GM12878 (cell line): Measurements from ENCODE around the gene PSIP1. TPM values are rescaled to one million over a fixed set of nuclear protein-coding genes. Genes with fewer than 3 reads are reported as not detected.

Experiments
- ATAC-seq: fragments of 200-7000 bp; cut with Tn5 transposase; 3 replicates; pipeline ENCODE4 v1.9.1; 2020; ENCODE audit warnings: mild to moderate bottlenecking, moderate library complexity
- BruUV-seq: library from RNA; stranded (reverse); fragments of 400-500 nt; replicated peaks from 2 replicates; lab custom pipeline; 2021; lab: Mats Ljungman, UMichigan
- CTCF ChIA-PET: fragments of 300-600 bp; sonication (Branson Sonifier 250); formaldehyde crosslinking; extraction: SDS; loops from one replicate; lab custom pipeline; 2021; ENCODE audit warnings: inconsistent platforms; lab: Yijun Ruan, JAX
- POLR2A ChIA-PET: fragments of 350-600 bp; formaldehyde crosslinking; extraction: SDS; loops from one replicate; lab custom pipeline; 2021; ENCODE audit warnings: inconsistent platforms; lab: Charles Lee
- RAD21 ChIA-PET: fragments of 300-600 bp; sonication (Branson Sonifier 250); formaldehyde crosslinking; loops from one replicate; lab custom pipeline; 2023; ENCODE audit warnings: antibody characterized with exemption; ENCODE audit not compliant: unreplicated experiment; lab: Charles Lee
- SMC1A ChIA-PET: fragments of 300-600 bp; sonication (Branson Sonifier 250); formaldehyde crosslinking; loops from one replicate; lab custom pipeline; 2023; ENCODE audit not compliant: unreplicated experiment, uncharacterized antibody; lab: Charles Lee
- DNase-seq: peaks from one replicate; pipeline ENCODE4 v3.0.0-alpha.2; 2011; ENCODE audit warnings: low read depth, low spot score
- FAIRE-seq: peaks from 3 replicates; lab custom pipeline; 2011; peaks lifted over from hg19 to GRCh38; lab: Jason Lieb, UNC
- H2AFZ ChIP-seq: 2 replicates; pipeline ENCODE4 v1.6.0; 2011; ENCODE audit warnings: low read depth, low read length, control low read depth; ENCODE audit not compliant: control insufficient read depth
- H3K27ac ChIP-seq: 2 replicates; pipeline ENCODE4 v1.5.1; 2011; ENCODE audit warnings: control low read depth; ENCODE audit not compliant: control insufficient read depth, insufficient read depth
- H3K27me3 ChIP-seq, 2 experiments: replicated peaks in 1 of 2; 2 replicates each; pipeline versions ENCODE4 v1.6.0 to v1.6.1; 2011; ENCODE audit warnings: low read length in 1 of 2; ENCODE audit not compliant: control insufficient read depth in 2 of 2, insufficient read depth in 2 of 2
- H3K36me3 ChIP-seq, 2 experiments: 2 replicates each; pipeline ENCODE4 v1.5.1; 2011; ENCODE audit warnings: low read length in 1 of 2; ENCODE audit not compliant: control insufficient read depth in 2 of 2, insufficient read depth in 2 of 2
- H3K4me1 ChIP-seq: 2 replicates; pipeline ENCODE4 v1.6.1; 2011; ENCODE audit warnings: mild to moderate bottlenecking, low read length, moderate library complexity, mixed read lengths; ENCODE audit not compliant: control insufficient read depth, insufficient read depth
- H3K4me2 ChIP-seq: 2 replicates; pipeline ENCODE4 v1.6.0; 2011; ENCODE audit warnings: control low read depth; ENCODE audit not compliant: control insufficient read depth, insufficient read depth
- H3K4me3 ChIP-seq: fragments of 200-600 bp; sonication (generic); 2 replicates; pipeline ENCODE4 v1.5.1; 2016
- H3K79me2 ChIP-seq: 2 replicates; pipeline ENCODE4 v1.6.0; 2011; ENCODE audit warnings: low read length; ENCODE audit not compliant: control insufficient read depth, insufficient read depth
- H3K9ac ChIP-seq: 2 replicates; pipeline ENCODE4 v1.8.0; 2011; ENCODE audit warnings: low read length, control low read depth, mixed read lengths; ENCODE audit not compliant: control insufficient read depth, insufficient read depth
- H3K9me3 ChIP-seq: replicated peaks from 3 replicates; pipeline ENCODE4 v1.5.1; 2011; ENCODE audit warnings: mild to moderate bottlenecking, low read length; ENCODE audit not compliant: control insufficient read depth, insufficient read depth
- H4K20me1 ChIP-seq: 2 replicates; pipeline ENCODE4 v1.6.0; 2011; ENCODE audit not compliant: control insufficient read depth, insufficient read depth
- ATF7 ChIP-seq: fragments of 450-650 bp; IDR thresholded peaks from 2 replicates; pipeline ENCODE4 v1.6.1; 2016; ENCODE audit warnings: low read depth, mild to moderate bottlenecking
- CREB1 ChIP-seq: IDR thresholded peaks from 2 replicates; pipeline ENCODE4 v1.6.1; 2012; ENCODE audit warnings: low read depth, mild to moderate bottlenecking, inconsistent platforms
- HCFC1 ChIP-seq: fragments of 150-350 bp; IDR thresholded peaks from 2 replicates; pipeline ENCODE4 v1.6.1; 2014; ENCODE audit warnings: low read length
- IKZF2 ChIP-seq, 2 experiments: fragments of 450-650 bp; IDR thresholded peaks; 2 replicates each; pipeline ENCODE4 v1.6.1; 2017; ENCODE audit warnings: mild to moderate bottlenecking in 2 of 2, moderate library complexity in 2 of 2
- NFYB ChIP-seq: IDR thresholded peaks from 2 replicates; pipeline ENCODE4 v1.6.1; 2011; ENCODE audit warnings: low read depth, mild to moderate bottlenecking, low read length, improper control_type of control experiment, moderate library complexity; ENCODE audit not compliant: insufficient read depth
- RAD51 ChIP-seq: fragments of 450-650 bp; IDR thresholded peaks from 2 replicates; pipeline ENCODE4 v1.6.1; 2016; ENCODE audit warnings: moderate library complexity, mild to moderate bottlenecking, inconsistent platforms
- RELA ChIP-seq: fragments of 450-650 bp; IDR thresholded peaks from 2 replicates; pipeline ENCODE4 v1.8.0; 2014; ENCODE audit warnings: borderline replicate concordance; ENCODE audit not compliant: partially characterized antibody
- SPI1 ChIP-seq: IDR thresholded peaks from 2 replicates; pipeline ENCODE4 v1.6.1; 2011; ENCODE audit warnings: low read depth, mild to moderate bottlenecking, low read length, moderate library complexity, borderline replicate concordance; ENCODE audit not compliant: insufficient read depth
- STAT3 ChIP-seq: IDR thresholded peaks from 2 replicates; pipeline ENCODE4 v1.6.1; 2011; ENCODE audit warnings: low read depth, low read length, improper control_type of control experiment
- TCF3 ChIP-seq: IDR thresholded peaks from 2 replicates; pipeline ENCODE4 v1.6.1; 2012; ENCODE audit warnings: low read depth, mild to moderate bottlenecking, low read length, borderline replicate concordance; ENCODE audit not compliant: insufficient read depth
- WRNIP1 ChIP-seq: IDR thresholded peaks from 2 replicates; pipeline ENCODE4 v1.6.1; 2011; ENCODE audit warnings: low read depth, low read length, improper control_type of control experiment, borderline replicate concordance
- ZNF384 ChIP-seq: IDR thresholded peaks from 2 replicates; pipeline ENCODE4 v1.6.1; 2012; ENCODE audit warnings: low read depth, mild to moderate bottlenecking, low read length, improper control_type of control experiment, borderline replicate concordance
- WGBS: methylation state at CpG from one replicate; pipeline ENCODE4 v1.1.6; 2016; ENCODE audit warnings: low lambda C conversion rate; ENCODE audit not compliant: insufficient replicate concordance, insufficient coverage; ENCODE audit errors: missing lambda C conversion rate; 5-methylcytosine and 5-hydroxymethylcytosine counted together
- in situ Hi-C: fragments of 300-500 bp; cut with MboI; formaldehyde crosslinking; loops from 9 replicates; pipeline ENCODE4 v1.14.3; 2018; ENCODE audit warnings: mixed read lengths
- intact Hi-C: fragments of 100-400 bp; cut with micrococcal nuclease; formaldehyde crosslinking; loops from one replicate; pipeline ENCODE4 v1.14.2; 2022; ENCODE audit not compliant: unreplicated experiment
- polyA plus RNA-seq, 11 experiments: library from polyadenylated mRNA; depleted of rRNA in 4 of 11; unstranded in 6 of 11; stranded (reverse) in 5 of 11; fragments of >200 nt; fragmentation: Nextera tagmentation in 4 of 11; fragmentation: Illumina TruSeq in 1 of 11; extraction: Ambion mirVana in 4 of 11; extraction: Trizol in 1 of 11; gene quantifications; 1 replicate in 1 of 11; 2 replicates in 10 of 11; pipeline versions ENCODE4 v1.2.1 to v1.2.3, GENCODE V29; 2011 to 2016; ENCODE audit warnings: inconsistent platforms in 2 of 11, missing spikeins in 2 of 11, low read depth in 1 of 11
- total RNA-seq, 4 experiments: library from RNA; depleted of rRNA in 3 of 4; stranded (reverse); fragments of >200 nt in 3 of 4; fragmentation: Illumina TruSeq in 1 of 4; extraction: Trizol in 1 of 4; gene quantifications; 2 replicates each; pipeline versions ENCODE4 v1.2.1 to v1.2.3, GENCODE V29; 2013 to 2021
- TF ChIP-seq, protein P1 (sequence below): IDR thresholded peaks from 2 replicates; pipeline ENCODE4 v1.6.1; 2011; ENCODE audit warnings: low read depth, low read length, improper control_type of control experiment, borderline replicate concordance
- TF ChIP-seq, protein P2 (sequence below): fragments of 450-650 bp; IDR thresholded peaks from 2 replicates; pipeline ENCODE4 v1.6.1; 2017; ENCODE audit warnings: mild to moderate bottlenecking
- TF ChIP-seq, protein P3 (sequence below): fragments of 150-350 bp; IDR thresholded peaks from 2 replicates; pipeline ENCODE4 v1.6.1; 2014; ENCODE audit warnings: mild to moderate bottlenecking, low read depth, low read length
- TF ChIP-seq, protein P4 (sequence below): fragments of 450-650 bp; formaldehyde crosslinking; IDR thresholded peaks from 2 replicates; pipeline ENCODE4 v1.4.0; 2020; ENCODE audit warnings: mild to moderate bottlenecking, moderate library complexity

PSIP1 gene
- total and polyA plus RNA-seq, 10 of the 15 experiments (the other 5 are each of a cell fraction or from before 2014, with no cell fraction given) = 75.5 to 299 (median 173) TPM

DNA sequence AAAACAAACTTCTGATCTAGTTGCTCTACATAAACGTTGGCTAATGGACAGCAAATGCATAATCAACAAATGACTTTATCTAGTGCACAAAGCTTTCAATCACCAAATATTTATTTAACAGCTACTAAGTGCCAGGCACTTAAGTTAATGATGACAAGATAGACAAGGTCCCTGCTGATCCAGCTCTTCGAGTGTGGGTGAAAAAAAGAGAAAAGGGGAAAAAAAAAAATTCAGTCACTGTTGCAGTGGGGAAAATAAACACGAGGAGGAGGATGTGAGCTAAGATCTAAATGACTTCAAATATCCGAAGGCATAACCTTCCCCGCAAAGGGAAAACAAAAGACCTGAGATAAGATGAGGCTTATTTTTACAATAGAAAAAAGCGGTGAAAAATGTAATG, 9.6 kb downstream of the PSIP1 start:
- H3K4me2 ChIP-seq = no peak overlapping the region
- peaks cover 1% of the 10 kb centered on the region; the same call in 1 of the 3 replicates for H3K9me3 ChIP-seq
- H2AFZ ChIP-seq = no peak overlapping the region
- ATAC-seq = no peak
- H3K36me3 ChIP-seq = peaks cover 4 to 40% of the 10 kb centered on the region in 2 experiments
- intact Hi-C loops (no loop called here), in situ Hi-C loops (no loop called here)
- H3K9ac ChIP-seq = no peak overlapping the region
- FAIRE-seq = no peak
- ChIA-PET RAD21 (interaction anchor here (1.0 to 2.2 kb wide), 3 partner anchors 11 to 32 kb away, joined by 3 to 8 read pairs (median 6); no protein-coding TSS in a partner anchor), CTCF (interaction anchor here (0.7 to 4.4 kb wide), 5 partner anchors 11 to 78 kb away, joined by 3 to 19 read pairs (median 5); partner anchors contain the start of genes PSIP1 and SNAPC3), SMC1A (interaction anchor here (0.5 to 3.8 kb wide), 7 partner anchors 11 to 557 kb away, joined by 3 to 16 read pairs (median 4); no protein-coding TSS in a partner anchor), POLR2A (interaction anchor here (0.6 to 1.2 kb wide), 5 partner anchors 11 to 53 kb away, joined by 3 to 5 read pairs (median 3); no protein-coding TSS in a partner anchor)
- peaks cover 79% of the 10 kb centered on the region for H3K79me2 ChIP-seq
- no peaks in the 10 kb centered on the region for H3K4me1 ChIP-seq
- no peaks in the 10 kb centered on the region; the same call in 1 of the 2 replicates for H4K20me1 ChIP-seq
- no peaks in the 10 kb centered on the region for H3K27me3 ChIP-seq
- H3K4me3 ChIP-seq = no peak overlapping the region
- DNase-seq = no peak
- WGBS = 75% methylated on average over 6 of the region's 6 CpGs
- BruUV-seq = TSS peak; percentile 1
- no peak overlapping the region for H3K27ac ChIP-seq
- TF ChIP-seq WRNIP1 = no peak
- no peak for TF ChIP-seq NFYB
- no peak for TF ChIP-seq RELA
- TF ChIP-seq TCF3 = no peak
- no peak for TF ChIP-seq STAT3
- no peak for TF ChIP-seq RAD51
- TF ChIP-seq, protein P1, sequence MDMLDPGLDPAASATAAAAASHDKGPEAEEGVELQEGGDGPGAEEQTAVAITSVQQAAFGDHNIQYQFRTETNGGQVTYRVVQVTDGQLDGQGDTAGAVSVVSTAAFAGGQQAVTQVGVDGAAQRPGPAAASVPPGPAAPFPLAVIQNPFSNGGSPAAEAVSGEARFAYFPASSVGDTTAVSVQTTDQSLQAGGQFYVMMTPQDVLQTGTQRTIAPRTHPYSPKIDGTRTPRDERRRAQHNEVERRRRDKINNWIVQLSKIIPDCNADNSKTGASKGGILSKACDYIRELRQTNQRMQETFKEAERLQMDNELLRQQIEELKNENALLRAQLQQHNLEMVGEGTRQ = no peak
- TF ChIP-seq, protein P2, sequence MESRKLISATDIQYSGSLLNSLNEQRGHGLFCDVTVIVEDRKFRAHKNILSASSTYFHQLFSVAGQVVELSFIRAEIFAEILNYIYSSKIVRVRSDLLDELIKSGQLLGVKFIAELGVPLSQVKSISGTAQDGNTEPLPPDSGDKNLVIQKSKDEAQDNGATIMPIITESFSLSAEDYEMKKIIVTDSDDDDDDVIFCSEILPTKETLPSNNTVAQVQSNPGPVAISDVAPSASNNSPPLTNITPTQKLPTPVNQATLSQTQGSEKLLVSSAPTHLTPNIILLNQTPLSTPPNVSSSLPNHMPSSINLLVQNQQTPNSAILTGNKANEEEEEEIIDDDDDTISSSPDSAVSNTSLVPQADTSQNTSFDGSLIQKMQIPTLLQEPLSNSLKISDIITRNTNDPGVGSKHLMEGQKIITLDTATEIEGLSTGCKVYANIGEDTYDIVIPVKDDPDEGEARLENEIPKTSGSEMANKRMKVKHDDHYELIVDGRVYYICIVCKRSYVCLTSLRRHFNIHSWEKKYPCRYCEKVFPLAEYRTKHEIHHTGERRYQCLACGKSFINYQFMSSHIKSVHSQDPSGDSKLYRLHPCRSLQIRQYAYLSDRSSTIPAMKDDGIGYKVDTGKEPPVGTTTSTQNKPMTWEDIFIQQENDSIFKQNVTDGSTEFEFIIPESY = no peak
- no peak for TF ChIP-seq ATF7
- TF ChIP-seq CREB1 = no peak
- TF ChIP-seq, protein P3, sequence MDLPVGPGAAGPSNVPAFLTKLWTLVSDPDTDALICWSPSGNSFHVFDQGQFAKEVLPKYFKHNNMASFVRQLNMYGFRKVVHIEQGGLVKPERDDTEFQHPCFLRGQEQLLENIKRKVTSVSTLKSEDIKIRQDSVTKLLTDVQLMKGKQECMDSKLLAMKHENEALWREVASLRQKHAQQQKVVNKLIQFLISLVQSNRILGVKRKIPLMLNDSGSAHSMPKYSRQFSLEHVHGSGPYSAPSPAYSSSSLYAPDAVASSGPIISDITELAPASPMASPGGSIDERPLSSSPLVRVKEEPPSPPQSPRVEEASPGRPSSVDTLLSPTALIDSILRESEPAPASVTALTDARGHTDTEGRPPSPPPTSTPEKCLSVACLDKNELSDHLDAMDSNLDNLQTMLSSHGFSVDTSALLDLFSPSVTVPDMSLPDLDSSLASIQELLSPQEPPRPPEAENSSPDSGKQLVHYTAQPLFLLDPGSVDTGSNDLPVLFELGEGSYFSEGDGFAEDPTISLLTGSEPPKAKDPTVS = no peak
- TF ChIP-seq, protein P4, sequence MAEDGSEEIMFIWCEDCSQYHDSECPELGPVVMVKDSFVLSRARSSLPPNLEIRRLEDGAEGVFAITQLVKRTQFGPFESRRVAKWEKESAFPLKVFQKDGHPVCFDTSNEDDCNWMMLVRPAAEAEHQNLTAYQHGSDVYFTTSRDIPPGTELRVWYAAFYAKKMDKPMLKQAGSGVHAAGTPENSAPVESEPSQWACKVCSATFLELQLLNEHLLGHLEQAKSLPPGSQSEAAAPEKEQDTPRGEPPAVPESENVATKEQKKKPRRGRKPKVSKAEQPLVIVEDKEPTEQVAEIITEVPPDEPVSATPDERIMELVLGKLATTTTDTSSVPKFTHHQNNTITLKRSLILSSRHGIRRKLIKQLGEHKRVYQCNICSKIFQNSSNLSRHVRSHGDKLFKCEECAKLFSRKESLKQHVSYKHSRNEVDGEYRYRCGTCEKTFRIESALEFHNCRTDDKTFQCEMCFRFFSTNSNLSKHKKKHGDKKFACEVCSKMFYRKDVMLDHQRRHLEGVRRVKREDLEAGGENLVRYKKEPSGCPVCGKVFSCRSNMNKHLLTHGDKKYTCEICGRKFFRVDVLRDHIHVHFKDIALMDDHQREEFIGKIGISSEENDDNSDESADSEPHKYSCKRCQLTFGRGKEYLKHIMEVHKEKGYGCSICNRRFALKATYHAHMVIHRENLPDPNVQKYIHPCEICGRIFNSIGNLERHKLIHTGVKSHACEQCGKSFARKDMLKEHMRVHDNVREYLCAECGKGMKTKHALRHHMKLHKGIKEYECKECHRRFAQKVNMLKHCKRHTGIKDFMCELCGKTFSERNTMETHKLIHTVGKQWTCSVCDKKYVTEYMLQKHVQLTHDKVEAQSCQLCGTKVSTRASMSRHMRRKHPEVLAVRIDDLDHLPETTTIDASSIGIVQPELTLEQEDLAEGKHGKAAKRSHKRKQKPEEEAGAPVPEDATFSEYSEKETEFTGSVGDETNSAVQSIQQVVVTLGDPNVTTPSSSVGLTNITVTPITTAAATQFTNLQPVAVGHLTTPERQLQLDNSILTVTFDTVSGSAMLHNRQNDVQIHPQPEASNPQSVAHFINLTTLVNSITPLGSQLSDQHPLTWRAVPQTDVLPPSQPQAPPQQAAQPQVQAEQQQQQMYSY (CRISPR knock-in tag) = no peak
- no peak for TF ChIP-seq HCFC1
- no peak for TF ChIP-seq IKZF2 (IDR thresholded peaks at IDR 0.05)
- no peak for TF ChIP-seq SPI1
- no peak for TF ChIP-seq ZNF384
